ENCODE measurements around the gene PLA2G2C.

DNA sequence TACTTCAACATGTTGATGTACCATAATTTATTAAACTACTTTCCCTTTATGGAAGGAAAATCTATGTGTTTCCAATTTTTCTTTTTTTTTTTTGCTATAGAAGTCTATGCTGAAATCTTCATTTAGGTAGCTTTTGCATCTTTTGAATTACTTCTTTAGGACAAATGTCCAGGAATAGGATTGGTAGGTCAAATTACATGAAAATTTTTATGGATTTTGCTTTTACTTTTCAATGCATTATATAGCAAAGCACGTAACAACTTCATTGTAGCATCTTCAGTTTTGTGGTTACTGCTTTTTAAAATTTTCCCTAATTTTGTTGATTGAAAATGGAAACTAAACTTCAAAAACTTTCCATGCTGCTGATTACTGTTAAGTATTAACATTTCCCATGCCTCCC is 12.0 kb upstream of the PLA2G2C start:
- TF ChIP-seq CTCF (IDR thresholded peaks at IDR 0.05; ENCODE audit: extremely low read depth in 1 of 2, insufficient read depth in 1 of 2, low read depth in 1 of 2, low read length in 2 of 2) (no peak), POLR2A (IDR thresholded peaks at IDR 0.05; ENCODE audit: low read depth, low read length) (no peak)

Data from endothelial cell of umbilical vein (primary cell).